T follicular helper cell (primary cell): Measurements from ENCODE around the gene PRKCE.

ENCODE experiments used
- DNase-seq: peaks from one replicate; pipeline ENCODE4 v3.0.0-alpha.2; 2020; ENCODE audit warnings: low read depth

PRKCE gene

DNA sequence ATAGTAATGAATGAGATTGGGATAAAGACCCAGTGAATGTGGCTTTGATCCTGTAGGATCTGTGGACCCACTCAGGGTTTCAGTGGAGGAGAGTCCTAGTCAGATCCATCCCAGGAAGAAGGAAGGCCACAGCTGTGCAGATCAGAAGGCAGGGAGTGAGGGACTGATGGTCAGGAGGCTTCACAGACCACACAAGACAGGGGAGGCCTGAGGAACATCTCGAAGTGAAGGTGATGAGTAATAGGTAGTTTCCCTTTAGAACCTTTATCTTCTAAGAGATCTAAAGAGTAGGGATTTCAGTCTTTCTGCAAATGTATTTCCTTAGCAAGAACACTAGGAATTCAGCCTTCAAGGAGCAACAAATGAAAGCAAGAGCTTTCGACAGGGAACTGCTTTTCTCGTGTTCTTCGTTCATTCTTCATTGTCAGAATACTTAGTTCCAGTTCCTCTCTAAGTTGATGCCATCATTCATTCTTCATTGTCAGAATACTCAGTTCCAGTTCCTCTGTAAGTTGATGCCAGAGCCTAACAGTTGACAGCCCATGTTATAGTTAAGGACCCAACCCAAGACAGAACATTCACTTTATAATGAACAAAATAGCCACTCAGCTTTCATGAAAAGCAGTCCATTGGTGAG is 495.5 kb downstream of the PRKCE start:
- no peak for DNase-seq

GRCh38 chr2:46147626-46148368 is 496.3 kb downstream of the PRKCE start:
- DNase-seq = no peak

GRCh38 chr2:46148369-46148736 is 496.9 kb downstream of the PRKCE start:
- no peak for DNase-seq

GRCh38 chr2:46150445-46150955 is 499.0 kb downstream of the PRKCE start:
- no peak for DNase-seq

GRCh38 chr2:46151577-46151976 is 500.1 kb downstream of the PRKCE start:
- DNase-seq = no peak

- DNase-seq = no peak
These were observed 502.7 kb downstream of the PRKCE start for GRCh38 chr2:46153996-46154753.

DNA sequence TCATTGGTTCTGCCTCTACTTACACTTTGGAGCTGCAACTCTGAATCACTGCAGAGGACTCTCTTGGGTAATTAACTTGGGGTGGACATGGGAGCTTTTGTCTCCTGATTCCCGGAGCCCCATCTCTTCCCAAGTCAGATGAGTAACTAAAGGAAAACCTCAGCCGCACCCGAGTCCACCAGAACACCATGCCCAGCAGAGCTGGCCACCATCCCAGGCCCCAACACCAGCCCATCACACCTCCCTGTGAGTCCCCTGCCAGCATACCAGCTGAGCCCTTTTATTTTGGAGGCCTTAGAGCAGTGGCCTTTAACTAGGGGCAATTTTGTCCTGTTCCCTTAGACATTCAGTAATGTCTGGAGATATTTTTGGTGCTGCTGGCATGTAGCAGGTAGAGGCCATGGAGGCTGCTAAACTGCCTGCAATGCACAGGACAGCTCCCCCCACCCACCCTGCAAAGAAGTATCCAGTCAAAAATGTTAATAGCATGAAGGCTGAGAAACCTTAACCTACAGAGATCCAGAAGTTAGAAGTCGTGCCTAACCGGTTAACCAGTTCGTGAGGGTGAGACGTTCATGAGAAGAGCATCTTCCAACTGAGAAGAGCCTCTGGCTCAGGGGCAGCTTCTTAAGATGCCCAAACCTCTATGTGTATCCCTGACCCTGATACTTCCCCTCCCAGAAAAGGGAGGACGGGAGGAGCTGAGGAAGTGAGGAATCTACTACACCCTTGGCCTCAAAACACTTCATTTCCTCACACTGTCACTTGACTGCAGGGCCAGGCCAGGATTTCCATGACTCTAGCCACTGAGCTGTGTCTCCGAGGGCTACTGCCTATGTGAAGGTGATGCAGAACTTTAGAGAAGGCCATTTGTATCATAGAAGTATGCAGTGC is 505.8 kb downstream of the PRKCE start:
- DNase-seq = no peak

- DNase-seq = no peak
These were observed 506.5 kb downstream of the PRKCE start for GRCh38 chr2:46157966-46158310.

- DNase-seq = no peak
These were observed 507.2 kb downstream of the PRKCE start for GRCh38 chr2:46158661-46159060.

- no peak for DNase-seq
These were observed 508.9 kb downstream of the PRKCE start for GRCh38 chr2:46160326-46160725.

GRCh38 chr2:46161315-46161714 is 509.8 kb downstream of the PRKCE start:
- DNase-seq = no peak

- no peak for DNase-seq
These were observed 510.4 kb downstream of the PRKCE start for GRCh38 chr2:46161911-46162310.

- no peak for DNase-seq
These were observed 511.0 kb downstream of the PRKCE start for GRCh38 chr2:46162329-46163097.

DNA sequence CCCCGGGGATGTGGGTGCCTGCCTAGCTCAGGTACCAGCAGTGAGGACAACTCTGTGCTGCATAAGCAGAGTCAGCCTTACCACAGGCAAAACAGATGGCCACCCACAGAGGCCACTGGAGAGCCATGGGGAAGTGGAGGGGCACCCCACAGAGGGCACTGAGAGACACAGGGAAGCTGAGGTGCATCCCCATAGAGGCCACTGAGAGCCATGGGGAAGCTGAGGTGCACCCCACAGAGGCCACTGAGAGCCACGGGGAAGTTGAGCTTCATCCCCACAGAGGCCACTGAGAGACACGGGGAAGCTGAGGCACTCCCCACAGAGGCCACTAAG is 511.6 kb downstream of the PRKCE start:
- no peak for DNase-seq

DNA sequence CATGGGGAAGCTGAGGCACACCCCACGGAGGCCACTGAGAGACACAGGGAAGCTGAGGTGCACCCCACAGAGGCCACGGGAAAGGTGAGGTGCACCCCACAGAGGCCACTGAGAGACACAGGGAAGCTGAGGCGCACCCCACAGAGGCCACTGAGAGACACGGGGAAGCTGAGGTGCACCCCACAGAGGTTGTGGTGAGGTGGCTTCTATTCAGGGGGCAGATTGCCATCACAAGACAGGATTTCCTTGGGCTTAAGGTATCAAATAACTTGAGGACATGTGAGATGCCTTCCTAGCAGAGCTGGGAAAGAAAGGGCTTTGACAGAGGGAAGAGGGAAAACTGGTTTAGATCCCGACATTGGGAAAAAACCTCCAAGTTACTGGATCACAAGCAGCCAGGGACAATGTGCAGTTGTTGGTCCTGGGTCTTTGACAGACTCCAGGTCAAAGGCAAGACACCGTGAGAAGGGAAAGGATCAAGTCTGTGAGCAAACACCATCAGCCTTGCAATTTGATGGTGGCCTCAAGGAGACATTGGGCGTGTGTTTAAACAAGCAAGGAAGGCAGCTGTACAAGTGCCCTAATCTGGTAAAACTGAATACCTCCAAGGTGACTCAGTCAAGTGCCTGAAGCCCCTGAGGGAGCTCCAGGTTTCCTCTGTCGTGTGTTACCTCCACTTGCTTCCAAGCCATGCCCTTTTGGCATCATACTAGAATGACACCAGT is 512.5 kb downstream of the PRKCE start:
- no peak for DNase-seq

DNA sequence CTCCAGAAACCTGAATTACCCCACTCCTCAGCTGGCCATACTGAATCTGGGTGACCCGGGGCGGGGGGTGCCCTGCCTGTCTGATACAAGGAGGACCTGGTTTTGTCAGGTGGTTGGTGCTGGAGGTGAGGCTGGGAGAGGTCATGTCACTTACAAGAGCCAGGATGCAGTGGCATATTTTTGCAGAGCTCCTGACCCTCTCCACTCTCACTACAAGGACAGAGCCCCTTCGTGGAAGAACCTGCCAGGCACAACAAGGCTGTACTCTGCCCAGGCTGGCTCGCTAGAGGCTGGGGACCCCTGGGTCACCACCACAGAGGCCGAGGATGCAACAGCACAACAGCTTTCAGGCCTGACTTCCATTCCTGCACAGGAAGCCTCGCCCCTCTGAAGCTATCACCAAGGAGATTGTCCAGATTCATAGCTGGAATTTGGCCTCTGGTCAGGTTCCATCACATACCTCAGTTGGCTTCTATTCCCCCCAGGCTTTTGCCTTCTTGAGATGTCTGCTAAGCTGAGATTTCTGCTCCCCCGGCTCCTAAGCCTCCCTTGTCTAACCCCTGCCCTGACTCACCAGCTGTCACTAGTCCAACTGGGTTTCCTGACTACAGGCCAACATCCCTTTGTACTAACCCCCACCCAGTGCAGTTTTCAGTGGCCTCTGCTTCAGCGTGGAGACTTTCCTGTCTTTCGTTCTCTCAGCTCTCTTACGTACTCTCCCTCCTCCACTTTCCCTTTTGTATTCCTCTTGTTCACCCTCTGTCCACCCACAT is 513.2 kb downstream of the PRKCE start:
- no peak for DNase-seq

GRCh38 chr2:46165916-46166315 is 514.4 kb downstream of the PRKCE start:
- DNase-seq = no peak

- DNase-seq = no peak
These were observed 515.9 kb downstream of the PRKCE start for GRCh38 chr2:46167406-46167805.

- DNase-seq = no peak
These were observed 516.4 kb downstream of the PRKCE start for GRCh38 chr2:46167924-46168323.

DNA sequence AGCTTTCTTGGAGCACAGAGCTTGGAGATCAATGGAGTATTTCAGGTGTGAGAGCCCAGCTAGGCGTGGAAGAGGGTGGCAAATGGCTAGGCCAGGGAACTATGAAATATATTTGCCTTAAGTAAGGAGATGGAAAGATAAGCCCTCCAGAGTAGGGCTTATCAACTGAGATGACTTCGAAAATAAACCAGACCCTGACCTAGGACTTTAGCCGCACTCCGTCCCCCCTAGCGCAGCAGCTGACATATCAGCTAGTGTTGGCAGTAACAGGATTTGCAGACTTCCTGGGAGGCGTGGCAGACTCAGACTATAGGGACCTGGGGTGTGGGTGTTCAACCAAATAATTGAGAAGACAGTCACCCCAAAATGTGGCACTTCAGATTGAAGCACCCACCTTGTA is 518.0 kb downstream of the PRKCE start:
- DNase-seq = no peak
